Measurements from ENCODE around the gene CDH22.

- TF ChIP-seq FOXM1 (IDR thresholded peaks at IDR 0.05; ENCODE audit: borderline replicate concordance) (no peak), SP1 (IDR thresholded peaks at IDR 0.05) (no peak), ARNT (IDR thresholded peaks at IDR 0.05) (no peak), PKNOX1 (IDR thresholded peaks at IDR 0.05) (no peak), ZNF384 (IDR thresholded peaks at IDR 0.05) (no peak), FOXK2 (IDR thresholded peaks at IDR 0.05) (no peak), BHLHE40 (IDR thresholded peaks at IDR 0.05; ENCODE audit: borderline replicate concordance) (no peak), SUZ12 (IDR thresholded peaks at IDR 0.05) (no peak), ELF4 (IDR thresholded peaks at IDR 0.05) (no peak), LEF1 (IDR thresholded peaks at IDR 0.05; ENCODE audit: borderline replicate concordance) (no peak)
Measured at GRCh38 chr20:46269372-46269771, 38.9 kb downstream of the CDH22 start.
